HG02970 (cell line): Measurements from ENCODE around the gene OSBPL6.

Source experiments
- ATAC-seq: cut with Tn5 transposase; IDR thresholded peaks from one replicate; pipeline ENCODE4 v1.9.1; 2021; ENCODE audit warnings: mild to moderate bottlenecking, moderate library complexity, moderate number of reproducible peaks; ENCODE audit not compliant: unreplicated experiment, low FRiP score

Gene OSBPL6

DNA sequence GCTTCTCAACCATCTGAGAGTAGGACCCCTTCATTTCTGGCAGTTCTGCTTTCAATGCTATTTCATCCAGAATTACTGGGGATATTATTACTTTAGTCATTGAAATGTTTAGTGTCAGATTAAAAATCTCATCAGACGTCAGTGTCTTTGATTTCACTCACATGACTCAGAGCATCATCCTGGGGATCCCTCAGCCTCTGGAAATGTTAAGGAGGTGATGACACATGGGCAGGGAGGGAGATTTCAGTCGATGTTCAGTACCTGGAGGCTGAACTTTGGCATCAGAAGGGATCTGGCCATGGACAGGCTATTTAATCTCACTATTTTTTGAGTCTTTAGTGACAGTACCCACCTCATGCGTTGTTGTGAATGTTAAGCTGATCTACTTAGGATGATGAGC is 39.1 kb downstream of the OSBPL6 start:
- ATAC-seq, result no peak

GRCh38 chr2:178234648-178235047 is 40.3 kb downstream of the OSBPL6 start:
- no peak for ATAC-seq

DNA sequence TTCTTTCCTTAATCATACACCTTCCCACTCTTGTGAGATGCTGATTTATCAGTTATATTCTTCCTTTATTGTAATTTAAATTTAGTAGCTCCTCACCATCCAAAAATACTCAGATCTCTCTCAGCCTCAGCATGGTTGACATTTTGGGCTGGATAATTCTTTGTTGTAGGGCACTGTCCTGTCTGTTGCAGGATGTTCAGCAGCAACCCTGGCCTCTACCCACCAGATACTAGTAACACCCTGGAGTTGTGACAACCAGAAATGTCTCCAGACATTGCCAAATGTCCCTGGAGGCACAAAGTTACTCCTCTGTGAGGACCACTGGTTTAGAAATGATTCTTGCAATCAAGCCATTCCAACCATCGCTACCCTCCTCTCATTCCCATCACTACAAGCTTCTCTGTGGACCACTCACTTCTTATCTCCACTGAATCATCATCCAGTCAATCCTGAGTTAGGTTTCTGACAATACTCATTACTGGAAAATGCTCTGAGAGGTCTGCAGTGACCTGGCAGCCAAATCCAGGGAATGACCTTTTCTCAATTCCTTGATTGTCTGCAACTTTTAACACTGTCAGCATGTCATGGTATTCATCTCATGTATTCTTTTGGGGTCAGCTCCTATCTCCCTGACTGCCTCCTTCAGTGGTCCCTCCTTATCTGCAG is 43.3 kb downstream of the OSBPL6 start:
- ATAC-seq, result no peak

- ATAC-seq, result no peak
These were observed 43.8 kb downstream of the OSBPL6 start for GRCh38 chr2:178238154-178238521.

DNA sequence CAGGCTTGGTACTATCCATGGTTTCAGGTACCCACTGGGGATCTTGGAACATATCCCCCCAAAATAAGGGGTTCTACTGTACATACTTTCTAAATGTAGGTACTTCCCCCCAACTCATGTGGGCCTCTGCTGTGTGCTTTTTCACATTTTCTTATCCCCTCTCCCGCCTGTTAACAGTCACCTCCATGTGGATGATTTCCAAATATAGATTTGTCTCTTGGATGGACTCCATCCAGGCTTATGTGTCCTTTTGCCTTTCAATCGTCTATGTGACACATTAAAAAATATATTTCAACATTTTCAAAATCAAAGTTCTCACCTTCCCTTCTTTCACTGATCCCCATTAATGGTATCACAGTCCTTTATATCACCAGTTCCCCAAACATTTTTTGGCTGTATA is 44.4 kb downstream of the OSBPL6 start:
- no peak for ATAC-seq

DNA sequence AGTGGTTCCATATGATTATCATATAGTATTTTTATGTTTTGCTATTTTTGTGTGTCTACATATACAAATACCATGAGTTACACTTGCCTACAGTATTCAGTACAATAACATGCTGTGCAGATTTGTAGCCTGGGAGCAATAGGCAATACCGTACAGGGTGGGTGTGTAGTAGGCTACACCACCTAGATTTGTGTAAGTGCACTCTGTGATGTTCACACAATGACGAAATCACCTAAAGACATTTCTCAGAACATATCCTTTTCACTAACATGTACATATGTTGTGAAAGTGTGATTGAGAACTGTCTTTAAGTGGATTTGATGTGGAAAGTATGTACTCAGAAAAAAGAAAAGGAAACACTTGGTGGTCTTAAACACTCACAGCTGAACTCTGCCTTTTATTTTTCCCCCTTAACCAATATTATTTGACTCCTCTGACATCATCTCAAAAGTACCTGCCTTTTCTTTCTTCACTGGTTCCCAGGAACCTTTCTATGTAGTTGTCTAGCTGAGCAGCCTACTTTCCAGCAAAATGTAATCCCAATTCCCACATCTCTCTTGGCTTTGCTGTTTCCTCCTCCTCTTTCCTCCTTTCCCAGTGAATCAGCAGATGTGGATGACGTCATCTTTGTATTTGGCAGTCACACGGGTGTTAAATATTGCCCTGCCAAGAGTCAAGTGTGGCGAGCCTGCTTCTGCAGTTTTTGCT is 47.7 kb downstream of the OSBPL6 start:
- ATAC-seq, result no peak

- ATAC-seq, result no peak
These were observed 48.2 kb downstream of the OSBPL6 start for GRCh38 chr2:178242552-178242883.

GRCh38 chr2:178243961-178244360 is 49.6 kb downstream of the OSBPL6 start:
- ATAC-seq, result no peak

- ATAC-seq, result no peak
These were observed 50.5 kb downstream of the OSBPL6 start for GRCh38 chr2:178244777-178245176.

GRCh38 chr2:178246696-178247095 is 52.4 kb downstream of the OSBPL6 start:
- ATAC-seq, result no peak

DNA sequence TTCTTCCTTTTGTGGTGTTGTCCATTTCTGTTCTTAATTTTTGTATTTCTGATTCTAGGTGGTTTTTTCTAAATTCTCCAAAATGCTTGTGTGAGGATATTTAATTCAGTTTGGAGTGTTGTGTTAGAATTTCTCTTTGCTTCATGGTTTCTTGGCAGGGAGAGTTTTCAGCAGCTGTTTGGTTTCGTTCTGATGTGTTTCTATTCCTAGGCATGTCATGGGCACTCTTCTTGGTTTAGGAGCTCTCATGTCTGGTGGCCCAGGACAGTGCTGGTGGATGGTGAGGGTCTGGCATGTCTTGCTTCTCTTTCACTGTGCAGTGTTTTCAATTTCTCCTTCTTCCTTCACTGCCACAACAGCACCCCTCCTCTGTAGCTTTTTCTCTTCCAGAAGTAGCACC is 52.9 kb downstream of the OSBPL6 start:
- ATAC-seq, result no peak

DNA sequence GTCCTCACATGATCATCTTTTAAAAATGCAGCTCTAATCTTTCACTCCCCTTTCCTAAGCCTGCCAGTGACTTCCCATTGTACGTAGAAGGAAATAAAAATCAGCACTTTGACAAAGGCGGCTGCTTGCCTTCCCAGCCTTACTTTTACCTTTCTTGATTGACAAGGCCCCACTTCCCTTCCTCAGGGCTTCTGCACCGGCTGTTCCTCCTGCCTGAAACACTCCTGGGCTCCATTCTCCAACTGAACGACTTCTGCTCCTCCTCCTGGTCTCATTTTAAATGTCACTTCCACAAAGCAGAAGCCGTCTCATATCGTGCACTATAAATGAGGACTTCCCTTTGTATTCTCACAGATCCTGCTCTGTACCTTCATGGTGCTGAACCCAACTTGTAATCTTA is 56.1 kb downstream of the OSBPL6 start:
- ATAC-seq, result no peak

DNA sequence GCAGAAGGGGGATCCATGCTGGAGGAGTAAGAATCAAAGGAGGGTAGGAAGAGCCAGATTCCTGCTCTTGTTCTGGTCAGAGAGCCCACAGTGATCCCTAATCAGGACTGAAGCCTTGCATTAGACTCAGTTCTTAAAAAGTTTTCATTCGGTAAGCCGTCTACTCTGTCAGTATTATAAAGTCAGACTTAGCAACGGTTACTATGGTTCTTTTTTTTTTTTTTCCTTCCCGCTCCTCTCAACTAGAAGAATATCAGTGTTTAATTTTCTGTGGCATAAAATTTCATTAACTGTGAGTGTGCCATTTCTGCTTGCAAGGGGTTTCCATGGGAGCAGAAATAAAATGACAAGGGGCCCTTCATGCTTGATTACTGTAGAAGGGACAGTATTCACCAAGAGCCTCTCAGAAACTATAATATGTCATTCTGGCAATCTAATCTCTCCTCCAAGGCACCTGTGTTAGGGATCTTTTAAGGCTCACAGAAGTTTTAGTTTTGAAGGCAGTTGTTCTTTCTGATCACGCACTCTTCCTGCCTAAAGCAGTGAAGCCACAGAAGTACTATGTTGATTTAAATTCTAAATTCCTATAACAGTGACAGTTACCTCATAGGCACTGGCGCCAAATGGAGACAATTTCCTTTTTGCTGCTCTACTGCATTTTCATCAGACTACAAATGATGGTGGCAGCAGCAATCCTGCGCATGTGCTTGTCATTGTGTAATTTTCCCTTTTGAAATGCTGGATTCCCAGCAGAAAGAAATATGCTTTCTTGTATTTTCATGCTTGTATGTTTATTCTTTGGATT is 57.0 kb downstream of the OSBPL6 start:
- ATAC-seq, result no peak

DNA sequence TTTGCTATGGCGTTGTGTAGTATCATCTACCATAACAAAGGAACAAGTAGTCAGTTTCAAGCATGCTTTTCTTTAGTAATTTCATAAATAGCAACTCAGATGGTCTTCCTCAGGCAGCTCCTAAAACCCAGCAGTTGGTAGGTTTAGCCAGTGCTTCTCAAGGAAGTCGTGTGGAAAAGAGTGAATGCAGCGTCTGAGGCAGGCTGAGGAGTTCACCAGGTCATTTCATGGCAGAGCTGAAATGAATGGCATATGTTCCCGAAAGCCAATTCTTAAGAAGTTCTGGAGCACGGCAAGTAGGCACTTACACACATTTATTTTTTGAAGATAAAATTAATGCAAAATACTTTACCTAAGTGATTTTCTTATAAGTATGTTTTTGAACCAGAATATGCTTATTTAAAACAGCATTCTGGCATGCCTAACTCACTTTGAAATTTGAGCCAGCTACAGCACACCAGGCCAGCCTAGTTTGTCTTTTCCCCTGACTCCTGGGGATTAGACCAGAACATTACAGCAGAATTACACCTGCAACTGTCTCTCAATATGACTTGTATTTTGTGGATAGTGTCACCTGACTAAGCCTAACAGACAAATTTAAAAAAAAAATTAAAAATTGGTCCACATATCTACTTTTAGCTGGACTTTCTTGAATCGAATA is 62.2 kb downstream of the OSBPL6 start:
- ATAC-seq, result no peak

GRCh38 chr2:178257127-178257526 is 62.8 kb downstream of the OSBPL6 start:
- ATAC-seq, result no peak

DNA sequence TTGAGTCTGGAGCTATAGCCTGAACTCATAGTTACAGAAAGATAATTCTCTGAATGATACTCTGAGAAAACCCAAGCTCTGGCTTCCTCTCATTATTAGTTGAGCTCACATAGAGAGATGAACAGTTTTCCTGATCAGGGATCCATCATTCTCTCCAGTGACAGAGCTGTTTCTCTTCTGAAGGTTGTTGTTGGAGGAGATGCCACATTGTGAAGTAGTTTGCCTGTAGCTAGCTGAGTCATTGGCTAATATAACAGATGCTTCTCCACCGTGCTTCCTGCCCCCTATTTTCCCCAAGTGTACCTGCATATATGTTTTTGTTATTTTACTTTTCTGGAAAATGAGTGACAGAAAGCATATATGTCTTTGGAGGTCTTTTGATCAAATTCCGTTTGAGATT is 64.6 kb downstream of the OSBPL6 start:
- ATAC-seq, result no peak

- no peak for ATAC-seq
These were observed 69.0 kb downstream of the OSBPL6 start for GRCh38 chr2:178263159-178263860.

DNA sequence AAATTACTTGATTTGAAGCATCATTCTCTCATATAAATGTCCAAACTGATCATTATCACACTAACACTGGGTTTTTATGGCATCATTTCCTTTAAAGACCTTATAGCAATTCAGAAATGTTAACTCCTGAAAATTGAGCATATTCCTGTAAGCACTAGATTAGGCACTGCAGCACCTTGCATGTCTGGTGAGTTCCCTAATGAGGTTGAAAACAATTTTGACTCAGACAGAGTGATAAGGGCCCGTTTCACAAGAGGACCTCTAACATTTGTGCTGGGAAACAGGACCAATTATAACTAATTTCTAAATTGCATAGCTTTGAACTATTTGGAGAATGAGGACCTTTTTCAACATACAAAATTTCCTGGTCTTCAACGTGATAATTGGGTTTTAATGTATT is 69.9 kb downstream of the OSBPL6 start:
- no peak for ATAC-seq

GRCh38 chr2:178265851-178266250 is 71.5 kb downstream of the OSBPL6 start:
- no peak for ATAC-seq

GRCh38 chr2:178266445-178266844 is 72.1 kb downstream of the OSBPL6 start:
- no peak for ATAC-seq

- ATAC-seq, result no peak
These were observed 73.3 kb downstream of the OSBPL6 start for GRCh38 chr2:178267660-178268059.
